ENCODE measurements around the gene MPZL1. TPM values are rescaled to one million over a fixed set of nuclear protein-coding genes. Genes with fewer than 3 reads are reported as not detected.

MPZL1 gene
- total and polyA plus RNA-seq, 2 of the 13 experiments (the other 11 are each of a cell fraction or from before 2014, with no cell fraction given): 38.0 to 68.7 TPM

DNA sequence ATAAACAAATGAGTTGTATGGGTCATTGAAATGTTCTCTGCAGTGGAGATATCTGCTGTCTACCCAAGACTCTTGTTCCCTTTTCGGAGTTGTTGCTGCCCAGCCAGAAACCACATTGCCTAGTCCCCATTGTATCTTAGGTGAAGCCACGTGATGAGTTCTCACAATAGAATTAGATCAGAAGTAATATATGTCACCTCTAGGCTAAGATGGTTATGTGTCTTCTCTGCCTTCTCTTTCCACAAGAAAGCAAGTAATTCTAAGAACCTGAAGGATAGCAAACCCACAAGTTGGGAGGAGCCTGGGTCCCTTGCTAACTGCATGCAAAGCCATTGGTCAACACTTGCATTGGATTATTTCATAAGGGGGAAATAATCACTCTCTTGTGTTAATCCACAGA lies 115.5 kb downstream of the MPZL1 start (continued):
- TF ChIP-seq, protein P1, sequence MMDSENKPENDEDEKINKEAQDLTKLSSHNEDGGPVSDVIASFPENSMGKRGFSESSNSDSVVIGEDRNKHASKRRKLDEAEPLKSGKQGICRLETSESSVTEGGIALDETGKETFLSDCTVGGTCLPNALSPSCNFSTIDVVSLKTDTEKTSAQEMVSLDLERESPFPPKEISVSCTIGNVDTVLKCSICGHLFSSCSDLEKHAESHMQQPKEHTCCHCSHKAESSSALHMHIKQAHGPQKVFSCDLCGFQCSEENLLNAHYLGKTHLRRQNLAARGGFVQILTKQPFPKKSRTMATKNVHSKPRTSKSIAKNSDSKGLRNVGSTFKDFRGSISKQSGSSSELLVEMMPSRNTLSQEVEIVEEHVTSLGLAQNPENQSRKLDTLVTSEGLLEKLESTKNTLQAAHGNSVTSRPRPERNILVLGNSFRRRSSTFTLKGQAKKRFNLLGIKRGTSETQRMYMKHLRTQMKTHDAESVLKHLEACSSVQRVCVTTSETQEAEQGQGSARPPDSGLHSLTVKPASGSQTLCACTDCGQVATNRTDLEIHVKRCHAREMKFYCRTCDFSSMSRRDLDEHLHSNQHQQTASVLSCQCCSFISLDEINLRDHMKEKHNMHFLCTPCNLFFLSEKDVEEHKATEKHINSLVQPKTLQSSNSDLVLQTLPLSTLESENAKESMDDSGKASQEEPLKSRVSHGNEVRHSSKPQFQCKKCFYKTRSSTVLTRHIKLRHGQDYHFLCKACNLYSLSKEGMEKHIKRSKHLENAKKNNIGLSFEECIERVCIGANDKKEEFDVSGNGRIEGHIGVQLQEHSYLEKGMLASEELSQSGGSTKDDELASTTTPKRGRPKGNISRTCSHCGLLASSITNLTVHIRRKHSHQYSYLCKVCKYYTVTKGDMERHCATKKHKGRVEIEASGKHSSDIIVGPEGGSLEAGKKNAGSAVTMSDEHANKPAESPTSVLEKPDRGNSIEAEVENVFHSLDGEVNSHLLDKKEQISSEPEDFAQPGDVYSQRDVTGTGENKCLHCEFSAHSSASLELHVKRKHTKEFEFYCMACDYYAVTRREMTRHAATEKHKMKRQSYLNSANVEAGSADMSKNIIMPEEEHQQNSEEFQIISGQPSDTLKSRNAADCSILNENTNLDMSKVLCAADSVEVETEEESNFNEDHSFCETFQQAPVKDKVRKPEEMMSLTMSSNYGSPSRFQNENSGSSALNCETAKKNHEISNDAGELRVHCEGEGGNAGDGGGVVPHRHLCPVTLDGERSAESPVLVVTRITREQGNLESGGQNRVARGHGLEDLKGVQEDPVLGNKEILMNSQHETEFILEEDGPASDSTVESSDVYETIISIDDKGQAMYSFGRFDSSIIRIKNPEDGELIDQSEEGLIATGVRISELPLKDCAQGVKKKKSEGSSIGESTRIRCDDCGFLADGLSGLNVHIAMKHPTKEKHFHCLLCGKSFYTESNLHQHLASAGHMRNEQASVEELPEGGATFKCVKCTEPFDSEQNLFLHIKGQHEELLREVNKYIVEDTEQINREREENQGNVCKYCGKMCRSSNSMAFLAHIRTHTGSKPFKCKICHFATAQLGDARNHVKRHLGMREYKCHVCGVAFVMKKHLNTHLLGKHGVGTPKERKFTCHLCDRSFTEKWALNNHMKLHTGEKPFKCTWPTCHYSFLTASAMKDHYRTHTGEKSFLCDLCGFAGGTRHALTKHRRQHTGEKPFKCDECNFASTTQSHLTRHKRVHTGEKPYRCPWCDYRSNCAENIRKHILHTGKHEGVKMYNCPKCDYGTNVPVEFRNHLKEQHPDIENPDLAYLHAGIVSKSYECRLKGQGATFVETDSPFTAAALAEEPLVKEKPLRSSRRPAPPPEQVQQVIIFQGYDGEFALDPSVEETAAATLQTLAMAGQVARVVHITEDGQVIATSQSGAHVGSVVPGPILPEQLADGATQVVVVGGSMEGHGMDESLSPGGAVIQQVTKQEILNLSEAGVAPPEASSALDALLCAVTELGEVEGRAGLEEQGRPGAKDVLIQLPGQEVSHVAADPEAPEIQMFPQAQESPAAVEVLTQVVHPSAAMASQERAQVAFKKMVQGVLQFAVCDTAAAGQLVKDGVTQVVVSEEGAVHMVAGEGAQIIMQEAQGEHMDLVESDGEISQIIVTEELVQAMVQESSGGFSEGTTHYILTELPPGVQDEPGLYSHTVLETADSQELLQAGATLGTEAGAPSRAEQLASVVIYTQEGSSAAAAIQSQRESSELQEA (CRISPR knock-in tag; IDR thresholded peaks at IDR 0.05; ENCODE audit: not compliant biosample characterization): no peak
- TF ChIP-seq, protein P2, sequence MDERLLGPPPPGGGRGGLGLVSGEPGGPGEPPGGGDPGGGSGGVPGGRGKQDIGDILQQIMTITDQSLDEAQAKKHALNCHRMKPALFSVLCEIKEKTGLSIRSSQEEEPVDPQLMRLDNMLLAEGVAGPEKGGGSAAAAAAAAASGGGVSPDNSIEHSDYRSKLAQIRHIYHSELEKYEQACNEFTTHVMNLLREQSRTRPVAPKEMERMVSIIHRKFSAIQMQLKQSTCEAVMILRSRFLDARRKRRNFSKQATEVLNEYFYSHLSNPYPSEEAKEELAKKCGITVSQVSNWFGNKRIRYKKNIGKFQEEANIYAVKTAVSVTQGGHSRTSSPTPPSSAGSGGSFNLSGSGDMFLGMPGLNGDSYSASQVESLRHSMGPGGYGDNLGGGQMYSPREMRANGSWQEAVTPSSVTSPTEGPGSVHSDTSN (CRISPR knock-in tag; IDR thresholded peaks at IDR 0.05): no peak
- TF ChIP-seq STAG1 (CRISPR knock-in tag; IDR thresholded peaks at IDR 0.05): no peak

DNA sequence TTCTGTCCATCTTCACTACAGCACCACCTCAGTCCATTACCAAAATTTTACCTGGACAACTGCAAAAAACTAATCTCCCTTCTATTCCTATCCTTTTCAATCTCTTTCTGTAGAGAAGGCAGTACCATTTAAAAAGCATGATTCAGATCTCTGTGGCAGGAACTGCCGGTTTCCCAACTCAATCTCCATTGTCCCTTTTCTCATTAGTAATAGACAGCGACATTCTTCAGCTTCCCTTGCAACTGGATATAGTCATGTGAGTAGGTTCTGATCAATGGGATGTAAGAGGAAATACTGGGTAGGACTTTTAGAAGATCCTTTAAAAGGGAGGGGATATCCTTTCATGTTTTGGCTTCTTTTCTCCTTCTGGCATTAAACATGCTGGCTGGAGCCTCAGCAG lies 117.2 kb downstream of the MPZL1 start:
- Histone ChIP-seq H3K4me2 (ENCODE audit: low read depth, low read length) (no peak overlapping the region), H3K9ac (ENCODE audit: insufficient read depth, low read depth, low read length) (no peak overlapping the region), H3K4me3 (replicated peaks in 1 of 3; ENCODE audit: insufficient read depth in 1 of 3, low read depth in 2 of 3, low read length in 3 of 3) (no peak overlapping the region), H3K27me3 (ENCODE audit: control insufficient read depth in 1 of 2, insufficient read depth in 2 of 2, low read length in 2 of 2) (no peaks in the 10 kb centered on the region; a peak in 1 of 5 replicates), H3K9me3 (ENCODE audit: low read length) (no peaks in the 10 kb centered on the region), H3K79me2 (ENCODE audit: insufficient read depth, low read length) (no peaks in the 10 kb centered on the region), H4K20me1 (ENCODE audit: insufficient read depth, low read length) (no peaks in the 10 kb centered on the region), H2AFZ (ENCODE audit: low read length) (no peak overlapping the region), H3K36me3 (replicated peaks in 1 of 2; ENCODE audit: control insufficient read depth in 1 of 2, insufficient read depth in 2 of 2, low read length in 2 of 2) (no peaks in the 10 kb centered on the region), H3K27ac (ENCODE audit: extremely low read length, insufficient read depth, low read length) (no peak overlapping the region), H3K4me1 (ENCODE audit: insufficient read depth, low read length) (no peaks in the 10 kb centered on the region)
- in situ Hi-C loops (cut with HindIII; ENCODE audit: extremely low pct_ligation_motif_present, low pct_unique_long_range_greater_than_20kb) (no loop called here), intact Hi-C loops (cut with micrococcal nuclease; ENCODE audit: unreplicated experiment) (no loop called here)
- ATAC-seq: no peak
- POLR2A ChIA-PET: no interaction called here
- DNase-seq (ENCODE audit: low spot score): no peak
- no peak for FAIRE-seq
- WGBS (ENCODE audit: low lambda C conversion rate): 25% methylated on average over 2 of the region's 2 CpGs
- CTCF ChIA-PET (ENCODE audit: low intra/inter-chr PET ratio, low total read pairs): no interaction called here
- BruUV-seq (replicated peaks): no TSS peak
- no peak for TF ChIP-seq EEA1 (CRISPR knock-in tag; IDR thresholded peaks at IDR 0.05; ENCODE audit: borderline replicate concordance)
- TF ChIP-seq ZBTB20 (CRISPR knock-in tag; IDR thresholded peaks at IDR 0.05; ENCODE audit: borderline replicate concordance, low read depth): no peak
- no peak for TF ChIP-seq ZNF780A (CRISPR knock-in tag; IDR thresholded peaks at IDR 0.05)
- TF ChIP-seq HDAC6 (IDR thresholded peaks at IDR 0.05; ENCODE audit: low read depth, low read length): no peak
- TF ChIP-seq, protein P3, sequence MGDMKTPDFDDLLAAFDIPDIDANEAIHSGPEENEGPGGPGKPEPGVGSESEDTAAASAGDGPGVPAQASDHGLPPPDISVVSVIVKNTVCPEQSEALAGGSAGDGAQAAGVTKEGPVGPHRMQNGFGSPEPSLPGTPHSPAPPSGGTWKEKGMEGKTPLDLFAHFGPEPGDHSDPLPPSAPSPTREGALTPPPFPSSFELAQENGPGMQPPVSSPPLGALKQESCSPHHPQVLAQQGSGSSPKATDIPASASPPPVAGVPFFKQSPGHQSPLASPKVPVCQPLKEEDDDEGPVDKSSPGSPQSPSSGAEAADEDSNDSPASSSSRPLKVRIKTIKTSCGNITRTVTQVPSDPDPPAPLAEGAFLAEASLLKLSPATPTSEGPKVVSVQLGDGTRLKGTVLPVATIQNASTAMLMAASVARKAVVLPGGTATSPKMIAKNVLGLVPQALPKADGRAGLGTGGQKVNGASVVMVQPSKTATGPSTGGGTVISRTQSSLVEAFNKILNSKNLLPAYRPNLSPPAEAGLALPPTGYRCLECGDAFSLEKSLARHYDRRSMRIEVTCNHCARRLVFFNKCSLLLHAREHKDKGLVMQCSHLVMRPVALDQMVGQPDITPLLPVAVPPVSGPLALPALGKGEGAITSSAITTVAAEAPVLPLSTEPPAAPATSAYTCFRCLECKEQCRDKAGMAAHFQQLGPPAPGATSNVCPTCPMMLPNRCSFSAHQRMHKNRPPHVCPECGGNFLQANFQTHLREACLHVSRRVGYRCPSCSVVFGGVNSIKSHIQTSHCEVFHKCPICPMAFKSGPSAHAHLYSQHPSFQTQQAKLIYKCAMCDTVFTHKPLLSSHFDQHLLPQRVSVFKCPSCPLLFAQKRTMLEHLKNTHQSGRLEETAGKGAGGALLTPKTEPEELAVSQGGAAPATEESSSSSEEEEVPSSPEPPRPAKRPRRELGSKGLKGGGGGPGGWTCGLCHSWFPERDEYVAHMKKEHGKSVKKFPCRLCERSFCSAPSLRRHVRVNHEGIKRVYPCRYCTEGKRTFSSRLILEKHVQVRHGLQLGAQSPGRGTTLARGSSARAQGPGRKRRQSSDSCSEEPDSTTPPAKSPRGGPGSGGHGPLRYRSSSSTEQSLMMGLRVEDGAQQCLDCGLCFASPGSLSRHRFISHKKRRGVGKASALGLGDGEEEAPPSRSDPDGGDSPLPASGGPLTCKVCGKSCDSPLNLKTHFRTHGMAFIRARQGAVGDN (CRISPR knock-in tag; IDR thresholded peaks at IDR 0.05): no peak
